Fibroblast of skin of right quadriceps (primary cell): ENCODE results near the gene CEP112.
A peak's percentile ranks its signal among the peaks of the same experiment; 100 is the strongest.
"Not testable (repeated sequence)": the region's sequence is repeated elsewhere in the genome, so short reads cannot be mapped to it uniquely, and the experiment has no call there.

Experiments used
- DNase-seq: peaks from one replicate; pipeline ENCODE4 v3.0.0-alpha.2; 2013

The CEP112 gene

DNA sequence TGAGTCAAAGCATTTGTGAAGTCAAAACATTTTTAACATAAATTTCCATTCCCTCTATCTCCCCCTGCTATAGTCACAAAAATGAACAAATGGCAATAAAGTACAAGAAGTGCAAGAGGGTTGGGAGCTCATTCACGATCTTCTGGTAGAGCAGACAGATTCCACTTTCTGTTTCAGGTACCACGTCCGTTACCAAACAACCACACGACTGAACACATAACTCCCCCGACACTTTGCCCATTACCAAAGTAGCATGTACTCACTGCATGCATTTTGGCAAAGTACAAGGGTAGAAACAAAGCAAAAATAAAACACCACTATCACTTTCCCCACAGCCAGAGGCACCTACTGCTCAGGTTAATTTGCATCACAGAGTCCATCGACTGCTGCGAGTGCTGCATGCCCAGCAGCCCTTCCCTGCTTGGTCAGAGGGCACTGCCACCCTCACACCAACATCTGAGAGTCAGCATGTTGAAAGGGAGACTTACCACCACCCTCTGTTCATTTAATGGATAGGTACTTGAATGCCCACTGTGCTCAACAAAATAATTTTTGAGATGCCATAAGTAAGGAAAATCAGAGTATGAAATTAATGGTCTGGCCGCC is 480.2 kb downstream of the CEP112 start:
- DNase-seq, result no peak

DNA sequence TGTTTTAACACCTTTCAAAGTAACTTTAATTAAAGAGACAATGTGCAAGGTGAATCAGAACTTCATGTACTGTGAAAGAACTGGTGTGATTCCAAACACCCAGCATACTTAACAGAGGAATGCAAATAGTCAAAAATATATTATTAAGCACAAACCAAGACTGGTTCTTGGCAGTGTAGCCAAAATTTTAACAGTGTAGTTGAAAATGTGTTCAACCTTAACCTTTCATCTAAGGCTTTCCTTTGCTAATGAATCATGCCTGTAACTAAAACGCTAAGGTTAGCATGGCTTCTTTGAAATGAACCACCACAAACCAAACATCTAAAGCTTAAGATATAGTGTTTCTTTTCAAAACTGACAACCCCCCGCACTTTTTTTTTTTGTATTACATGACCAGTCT is 484.2 kb downstream of the CEP112 start:
- no peak for DNase-seq

DNA sequence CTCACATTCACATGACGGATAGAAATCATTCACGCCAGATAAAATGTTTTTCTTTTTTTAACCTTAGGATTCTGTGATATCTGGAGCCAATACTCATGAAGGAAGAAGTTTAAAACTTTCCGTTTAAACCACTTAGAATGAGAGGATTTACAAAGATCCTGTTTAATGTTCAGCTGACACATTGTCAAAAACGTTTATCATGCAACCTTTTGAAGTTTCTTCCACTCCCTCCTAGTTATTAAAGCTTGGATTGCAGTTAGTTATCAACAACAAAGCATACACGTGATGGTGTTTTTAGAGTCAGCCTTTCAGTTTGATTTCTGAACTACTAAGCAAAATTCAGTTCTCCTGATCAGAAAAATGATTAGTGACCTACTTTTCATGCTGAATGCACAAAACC is 487.2 kb downstream of the CEP112 start:
- no peak for DNase-seq

DNA sequence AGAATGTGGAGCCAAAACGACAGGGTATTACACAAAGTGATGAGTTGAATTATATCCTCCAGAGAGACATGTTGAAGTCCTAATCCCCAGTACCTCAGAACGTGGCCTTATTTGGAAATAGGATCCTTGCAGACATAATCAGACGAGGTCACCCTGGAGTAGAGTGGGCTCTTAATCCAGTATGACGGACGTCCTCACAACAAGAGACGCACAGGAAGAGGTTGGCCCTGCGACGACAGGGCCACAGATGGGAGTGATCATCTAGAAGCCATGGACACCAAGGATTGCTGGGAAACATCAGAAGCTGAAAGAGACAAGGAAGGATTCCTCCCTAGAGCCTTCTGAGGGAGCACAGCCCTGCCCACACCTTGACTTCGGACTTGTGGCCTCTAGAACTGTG is 488.0 kb downstream of the CEP112 start:
- DNase-seq, result peak; percentile 34

DNA sequence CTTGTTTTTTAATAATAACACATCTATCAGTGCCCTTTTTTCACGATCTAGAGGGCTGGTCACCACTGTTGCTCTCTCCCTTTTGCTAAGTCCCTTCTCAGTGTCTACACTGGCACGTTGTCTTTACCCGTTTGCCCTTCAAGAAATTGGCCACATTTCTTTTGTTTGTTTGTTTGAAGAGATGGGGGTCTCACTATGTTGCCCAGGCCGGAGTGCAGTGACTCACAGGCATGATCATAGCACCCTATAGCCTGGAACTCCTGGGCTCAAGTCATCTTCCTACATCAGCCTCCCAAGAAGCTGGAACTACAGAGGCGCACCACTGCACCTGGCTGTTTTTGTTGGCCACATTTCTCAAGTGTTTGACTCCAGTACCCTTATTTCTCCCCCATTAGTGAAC is 492.5 kb downstream of the CEP112 start:
- no peak for DNase-seq

DNA sequence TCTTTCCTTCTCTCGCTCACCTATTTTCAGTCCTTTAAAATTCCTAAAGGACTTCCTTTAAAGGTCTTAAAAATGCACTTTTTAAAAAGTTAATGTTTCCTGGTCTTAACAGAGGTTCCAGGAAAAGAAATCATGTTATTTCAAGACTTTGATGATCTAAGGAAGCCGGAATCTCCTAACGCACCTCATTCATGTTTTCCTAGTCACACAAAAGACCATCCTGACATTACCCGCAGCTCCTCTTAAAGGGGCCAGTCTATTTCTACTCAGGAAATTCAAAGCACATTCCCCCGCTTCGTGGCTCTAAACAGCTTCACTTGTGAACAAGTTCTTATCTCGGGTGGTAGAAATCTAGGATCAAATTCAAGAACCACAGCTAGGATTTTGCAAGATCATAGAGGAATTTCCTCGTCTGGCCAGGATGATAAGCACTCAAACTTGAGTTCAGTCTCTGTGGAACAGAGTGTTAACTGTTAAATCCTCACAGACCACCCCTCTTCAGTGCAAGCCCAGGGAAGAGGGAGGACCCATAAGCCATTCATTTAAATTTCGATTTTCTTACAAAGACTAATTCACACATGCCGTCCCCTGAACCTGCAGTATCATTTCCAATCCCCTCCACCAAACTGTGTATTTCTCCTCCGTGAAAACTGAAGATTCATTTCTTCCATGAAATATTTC is 493.4 kb downstream of the CEP112 start:
- DNase-seq, result peak; percentile 68

DNA sequence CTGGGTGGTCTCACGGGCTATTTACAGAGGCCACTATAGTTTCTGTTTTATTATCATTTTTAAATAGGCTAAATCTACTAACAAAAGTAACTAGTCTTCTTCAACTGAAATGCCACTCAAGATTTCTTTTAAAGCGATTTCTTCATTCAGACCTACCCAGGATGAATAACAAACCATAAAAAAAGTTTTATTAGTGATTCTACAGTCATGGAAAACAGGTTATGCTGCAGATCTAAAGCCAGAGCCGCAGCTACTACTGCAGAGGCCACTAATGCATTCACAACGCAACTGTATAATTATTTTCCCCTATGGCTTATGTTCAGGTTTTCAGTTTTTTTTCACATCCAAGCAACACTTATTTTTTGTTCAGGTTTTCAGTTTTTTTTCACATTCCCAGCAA is 494.3 kb downstream of the CEP112 start:
- DNase-seq, result no peak

DNA sequence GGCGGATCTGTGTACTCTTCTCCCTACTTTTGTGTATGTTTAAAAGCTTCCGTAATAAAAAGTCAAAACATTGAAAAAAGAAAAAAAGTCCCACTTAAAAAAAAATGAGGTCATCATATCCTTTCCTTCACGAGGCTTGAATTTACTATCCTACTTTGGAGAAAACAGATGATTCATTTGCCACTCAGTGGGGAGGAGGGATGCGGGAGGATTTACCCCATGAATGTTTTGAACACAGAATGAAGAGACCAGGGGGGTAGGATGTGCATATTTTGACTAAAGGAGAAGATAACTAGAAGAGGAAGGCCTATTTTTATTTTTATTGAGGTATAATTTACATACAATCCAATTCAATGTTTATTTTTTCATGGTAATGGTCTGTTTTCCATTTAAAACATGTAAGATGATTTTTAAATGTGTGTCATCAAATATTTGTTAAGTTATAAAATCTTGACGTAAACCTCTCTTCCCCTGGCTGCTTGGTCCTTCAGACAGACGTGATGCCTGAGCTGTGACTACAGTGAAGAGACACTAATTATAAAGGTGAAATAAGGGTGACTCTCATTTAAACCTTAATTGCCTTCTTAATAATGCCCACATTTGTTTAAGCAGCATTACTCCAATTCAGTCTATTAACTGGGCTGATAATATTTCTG is 495.1 kb downstream of the CEP112 start:
- peak; percentile 85 for DNase-seq

DNA sequence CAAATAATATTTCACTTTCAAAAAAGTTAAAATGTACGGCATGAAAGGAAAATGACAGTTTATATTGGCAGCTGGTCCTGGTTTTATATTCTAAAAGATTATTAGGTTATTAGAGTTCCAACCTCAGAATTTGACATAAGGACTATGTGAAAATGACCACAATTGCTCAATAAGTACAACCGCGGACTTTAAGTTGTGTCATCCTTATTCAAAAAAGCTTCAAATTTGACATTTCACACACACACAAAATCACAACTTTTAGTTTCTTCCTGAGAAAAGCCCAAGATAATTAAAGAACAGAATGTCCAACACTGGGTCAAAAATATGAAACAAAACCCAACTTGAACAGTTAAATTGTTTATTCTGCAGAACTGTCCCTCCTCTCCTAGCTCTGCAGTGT is 497.3 kb downstream of the CEP112 start:
- no peak for DNase-seq

DNA sequence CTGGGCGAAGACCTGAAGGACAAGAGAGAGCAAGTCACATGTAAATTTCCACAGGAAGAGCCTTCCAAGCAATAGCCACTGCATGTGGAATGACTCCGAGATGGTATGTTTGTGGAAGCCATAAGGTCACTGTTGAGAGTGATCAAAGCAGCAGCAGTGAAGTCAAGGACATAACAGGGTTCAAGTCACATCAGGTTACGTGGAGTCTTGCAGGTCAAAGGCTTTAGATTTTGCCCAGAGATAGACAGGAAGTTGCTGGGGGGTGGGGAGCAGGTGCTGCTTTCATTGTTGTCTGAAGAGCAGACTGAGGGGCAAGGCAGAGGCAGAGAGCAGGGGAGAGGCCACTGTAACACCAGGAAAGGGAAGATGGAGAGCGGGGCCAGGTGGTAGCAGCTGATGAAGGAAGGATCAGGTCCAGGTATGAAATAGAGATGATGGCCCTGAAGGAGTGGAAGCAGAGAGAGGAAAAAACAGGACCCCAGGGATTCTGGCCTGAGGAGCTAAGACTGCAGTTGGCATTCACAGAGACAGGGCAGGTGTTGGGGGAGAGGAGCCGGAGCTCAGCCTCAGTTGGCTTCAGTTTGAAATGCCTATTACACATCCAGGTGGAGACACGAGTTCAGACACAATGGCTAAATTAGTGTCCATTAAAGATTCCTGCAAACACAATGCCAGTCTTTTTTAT is 501.2 kb downstream of the CEP112 start:
- DNase-seq, result no peak

DNA sequence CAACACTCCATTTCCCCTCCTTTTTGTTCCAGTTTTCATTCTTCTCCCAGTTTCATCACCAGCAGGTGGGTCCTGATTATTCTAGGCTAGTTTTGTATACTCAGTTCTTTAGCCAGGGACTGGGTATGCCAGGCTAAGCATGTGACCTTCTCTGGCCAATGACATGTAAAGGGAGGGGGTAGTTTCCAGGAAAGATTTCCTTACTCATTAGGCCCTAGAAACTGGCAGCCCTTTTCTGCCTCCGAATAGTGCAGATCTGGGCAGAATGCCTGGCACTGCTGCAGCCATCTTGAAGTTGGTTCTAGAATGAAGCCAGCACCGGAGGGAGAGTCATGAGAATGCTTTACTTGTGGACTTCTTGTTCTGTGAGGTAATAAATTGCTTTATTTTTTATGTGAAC is 503.6 kb downstream of the CEP112 start:
- no peak for DNase-seq

DNA sequence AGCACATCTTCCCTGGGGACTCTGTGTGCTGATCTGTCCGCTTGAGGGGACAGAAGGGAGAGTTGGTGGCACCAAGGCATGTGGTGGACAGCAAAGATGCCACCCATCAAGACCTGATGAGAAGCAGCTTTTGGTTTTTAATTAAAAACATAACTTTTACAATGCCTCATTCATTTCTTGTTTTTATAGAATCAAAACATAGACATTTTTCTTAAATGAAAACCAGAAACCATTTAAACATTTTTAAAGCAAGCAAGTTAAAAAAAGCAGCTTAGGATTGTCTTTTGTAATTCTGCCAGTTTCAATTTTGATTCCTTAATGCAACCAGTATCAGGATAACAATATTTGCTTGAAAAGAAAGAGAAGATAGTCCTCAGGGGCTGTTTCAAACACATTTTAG is 506.8 kb downstream of the CEP112 start:
- DNase-seq, result no peak

DNA sequence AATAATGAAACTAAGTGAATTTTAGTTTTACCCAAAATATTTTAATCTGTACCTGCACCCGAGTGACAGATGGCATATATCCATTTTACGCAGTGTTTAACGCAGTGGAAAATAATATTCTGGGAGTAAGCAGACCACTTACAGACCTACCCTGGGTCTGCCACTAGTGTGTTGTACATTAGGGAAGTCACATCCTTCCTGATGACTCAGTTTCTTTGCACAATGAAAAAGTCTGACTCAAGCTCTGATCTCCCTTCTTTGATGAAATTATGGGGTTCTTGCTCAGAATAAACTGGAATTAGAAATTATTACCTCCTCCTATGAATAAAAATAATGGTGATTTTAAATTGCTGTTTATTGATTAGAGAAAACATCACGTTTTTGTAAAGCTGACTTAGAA is 507.3 kb downstream of the CEP112 start:
- DNase-seq, result peak; percentile 40

DNA sequence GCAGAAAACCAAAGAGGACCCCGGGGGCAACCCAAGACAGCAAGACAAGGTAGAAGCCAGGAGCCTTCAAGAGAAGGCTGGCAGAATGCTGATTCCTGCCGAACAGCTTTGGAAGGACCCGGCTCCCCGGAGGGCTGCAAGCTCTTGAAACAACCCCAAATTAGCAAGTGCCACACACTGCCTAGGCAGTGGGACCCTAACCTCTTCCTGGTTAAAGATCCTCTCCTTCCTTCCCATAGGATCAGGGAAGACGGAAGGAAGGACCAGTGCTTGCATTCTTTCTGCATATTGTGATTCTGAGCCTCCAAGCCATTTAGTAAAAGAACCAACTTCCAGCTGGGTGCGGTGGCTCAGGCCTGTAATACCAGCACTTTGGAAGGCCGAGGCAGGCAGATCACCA is 508.5 kb downstream of the CEP112 start:
- no peak for DNase-seq

DNA sequence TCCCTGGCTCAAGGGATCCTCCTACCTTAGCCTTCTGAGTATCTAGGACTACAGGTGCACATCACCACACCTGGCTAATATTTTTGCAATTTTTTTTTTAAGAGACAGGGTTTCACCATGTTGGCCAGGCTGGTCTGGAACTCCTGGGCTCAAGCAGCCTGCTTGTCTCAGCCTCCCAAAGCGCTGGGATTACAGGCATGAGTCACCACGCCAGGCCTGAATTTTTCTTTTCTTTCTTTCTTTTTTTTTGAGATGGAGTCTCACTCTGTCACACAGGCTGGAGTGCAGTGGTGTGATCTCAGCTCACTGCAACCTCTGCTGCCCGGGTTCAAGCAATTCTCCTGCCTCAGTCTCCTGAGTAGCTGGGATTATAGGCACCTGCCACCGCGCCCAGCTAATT is 510.2 kb downstream of the CEP112 start:
- not testable (repeated sequence) for DNase-seq

DNA sequence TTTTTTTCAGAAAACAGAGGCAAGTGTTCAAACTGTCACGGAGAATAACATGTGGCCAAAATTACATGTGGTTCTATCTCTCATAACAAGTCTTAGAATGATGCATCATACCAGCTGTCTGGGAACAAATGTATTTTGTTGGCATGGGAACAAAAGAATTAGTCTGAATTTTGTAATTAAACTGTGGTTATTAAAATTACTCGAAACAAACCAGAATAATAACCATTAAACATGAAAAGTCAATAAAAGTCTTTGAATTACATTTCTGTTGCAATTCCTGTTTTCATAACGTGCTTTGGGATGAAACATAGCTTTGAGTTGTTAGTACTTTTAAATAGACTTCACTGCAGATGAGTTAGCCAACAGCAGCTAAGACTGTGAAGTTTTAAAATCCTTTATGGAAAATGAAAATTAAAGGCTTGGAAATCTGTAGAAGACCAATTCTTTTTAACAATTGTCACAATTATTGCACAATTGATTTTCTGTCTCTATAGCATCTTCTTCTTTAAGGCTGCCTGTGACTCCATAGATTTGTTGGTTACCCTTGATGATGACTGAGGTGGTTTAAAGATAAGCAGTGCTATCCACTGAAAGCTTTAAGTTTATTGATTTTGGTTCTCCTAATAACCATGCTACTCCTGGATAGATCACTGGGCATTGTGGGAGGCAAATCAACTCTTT is 512.6 kb downstream of the CEP112 start:
- DNase-seq, result peak; percentile 31

DNA sequence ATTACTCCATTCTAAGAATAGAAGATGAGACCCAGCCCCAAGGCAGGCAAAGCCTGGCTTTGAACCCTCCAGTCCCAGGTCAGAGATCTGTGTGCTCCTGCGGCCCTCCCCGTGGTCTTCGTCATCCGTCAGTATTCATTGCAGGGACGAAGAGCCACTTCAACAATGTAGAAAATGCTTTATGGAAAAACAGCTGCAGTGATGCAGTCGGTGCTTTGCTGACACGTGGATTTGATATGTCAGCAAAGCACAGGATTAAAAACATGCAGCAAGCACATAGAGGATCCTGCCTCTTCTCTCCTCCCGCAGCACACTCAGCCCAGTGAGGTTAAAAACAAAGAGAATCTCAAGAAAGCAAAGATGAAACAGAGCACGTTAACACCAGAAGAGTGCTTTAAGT is 513.4 kb downstream of the CEP112 start:
- DNase-seq, result peak; percentile 50

DNA sequence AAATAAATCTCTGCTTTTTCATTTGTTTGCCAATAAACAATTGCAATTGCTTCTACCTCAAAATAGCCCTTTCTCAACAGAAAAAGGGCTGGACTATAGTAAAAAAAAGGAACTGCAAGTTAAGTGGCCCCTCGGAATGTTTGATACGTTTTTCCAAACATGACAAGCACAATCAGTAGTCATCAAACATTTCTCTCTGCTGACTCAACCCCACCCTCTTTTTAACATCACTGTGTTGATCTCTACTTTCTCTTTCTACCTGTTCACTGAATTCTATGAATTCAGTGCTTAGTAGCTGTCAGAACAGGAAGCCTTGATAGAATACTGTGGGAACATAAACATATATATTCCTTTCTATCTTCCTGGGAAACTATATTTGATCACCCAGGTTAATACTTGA is 514.0 kb downstream of the CEP112 start:
- DNase-seq, result peak; percentile 53

DNA sequence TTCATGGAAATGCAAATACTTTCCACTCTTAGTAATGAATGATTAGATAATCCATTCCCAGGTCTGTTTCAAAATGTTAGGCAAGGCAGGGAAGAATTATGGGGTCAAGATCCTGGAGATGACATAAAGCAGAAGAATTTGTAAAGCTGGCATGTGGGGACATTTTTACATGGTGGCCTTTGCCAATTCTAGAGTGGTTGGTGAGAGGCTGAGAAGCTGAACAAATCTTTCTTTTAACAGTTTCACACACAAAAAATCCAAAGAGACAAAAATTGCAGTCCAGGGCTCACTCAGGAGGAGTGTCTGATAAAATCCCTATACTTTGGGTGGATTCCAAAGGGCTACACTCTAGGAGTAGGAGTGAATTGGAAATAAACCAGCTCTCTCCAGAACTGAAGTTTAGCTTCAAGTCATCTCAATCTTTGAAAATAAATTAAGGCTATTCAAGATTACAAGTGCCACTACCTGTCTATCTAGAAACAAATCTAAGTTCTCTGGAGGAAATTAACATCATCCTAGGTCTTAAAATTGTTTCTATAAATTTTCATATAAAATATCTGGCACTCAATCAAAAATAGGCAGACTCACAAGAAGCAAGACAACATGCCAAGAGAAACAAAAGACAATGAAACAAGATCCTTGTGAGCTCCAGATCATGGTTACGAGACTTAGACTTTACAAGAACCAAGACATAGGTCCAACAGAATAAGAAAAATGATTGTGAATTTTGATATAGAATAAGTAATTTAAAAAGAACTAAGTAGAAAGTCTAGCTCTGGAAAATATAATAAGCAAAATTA is 517.5 kb downstream of the CEP112 start:
- no peak for DNase-seq

DNA sequence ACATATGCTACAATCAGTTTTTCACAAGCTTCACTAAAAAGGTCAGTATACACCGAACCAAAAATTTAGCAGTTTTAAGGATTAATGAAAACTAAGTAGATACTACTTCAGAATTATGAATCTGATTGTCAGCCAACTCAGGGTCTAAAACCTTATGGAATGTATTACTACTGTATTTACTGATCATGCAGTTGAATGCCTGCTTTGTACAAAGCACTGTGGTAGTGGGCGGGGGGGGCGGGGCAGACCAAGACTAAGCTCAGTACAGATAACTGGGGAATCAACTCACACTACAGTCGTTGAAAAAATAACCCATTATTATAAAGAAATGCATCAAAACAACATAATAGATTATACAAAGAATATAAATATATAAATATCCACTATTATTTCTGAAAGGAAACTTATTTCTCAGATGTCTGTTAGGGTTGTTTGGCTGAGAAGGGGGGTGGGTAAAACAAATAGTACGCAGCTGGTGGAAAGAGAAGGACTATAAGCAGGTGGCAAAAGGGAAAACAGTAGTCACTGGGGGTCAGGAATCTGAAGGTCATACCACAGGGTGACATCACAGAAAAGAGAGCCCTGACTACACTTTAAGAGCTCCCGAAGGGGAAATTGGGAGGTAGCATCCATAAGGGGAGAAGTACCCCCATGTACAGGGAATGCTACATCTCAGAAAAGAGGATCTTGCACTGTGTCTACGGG is 521.1 kb downstream of the CEP112 start:
- no peak for DNase-seq

DNA sequence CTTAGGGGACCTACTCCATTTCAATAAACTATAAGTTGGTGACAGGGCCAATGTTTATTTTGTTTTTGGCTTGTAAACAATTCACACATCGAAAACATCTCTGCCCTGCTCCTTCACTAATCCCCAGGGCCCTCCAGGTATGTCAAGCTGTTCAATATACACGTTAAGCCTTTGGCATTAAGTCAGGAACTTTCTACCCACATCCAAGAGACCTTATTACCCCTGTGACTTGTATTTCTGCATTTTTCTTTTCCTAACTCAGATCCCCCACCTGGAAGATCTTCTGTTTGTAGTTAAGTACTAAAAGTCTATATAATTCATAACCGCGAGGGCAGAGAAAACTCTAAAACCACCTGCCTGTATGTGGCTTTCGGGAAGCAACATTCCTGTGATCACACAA is 523.7 kb downstream of the CEP112 start:
- DNase-seq, result no peak

DNA sequence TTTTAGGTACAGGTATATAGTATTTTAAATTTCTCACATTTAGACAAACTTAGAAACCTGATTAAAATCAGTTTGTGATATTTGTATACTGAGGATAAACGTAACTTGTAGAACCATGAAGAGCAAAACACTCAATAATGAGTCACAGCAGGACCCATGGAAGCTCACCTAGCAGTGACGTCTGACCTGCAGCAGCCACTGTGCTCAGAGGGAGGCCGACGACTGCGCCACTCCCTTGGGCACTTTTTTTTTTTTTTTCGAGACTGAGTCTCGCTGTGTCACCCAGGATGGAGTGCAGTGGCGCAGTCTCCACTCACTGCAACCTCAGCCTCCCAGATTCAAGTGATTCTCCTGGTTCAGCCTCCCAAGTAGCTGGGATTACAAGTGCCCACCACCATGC is 524.3 kb downstream of the CEP112 start:
- DNase-seq, result no peak
